SU-DHL-6 (cell line): ENCODE data around the gene PDE6H.

Source experiments
- H2AFZ ChIP-seq: fragments of 200-600 bp; sonication (generic); 2 replicates; pipeline ENCODE4 v1.6.1; 2014; ENCODE audit warnings: low read depth, mild to moderate bottlenecking, moderate library complexity, mixed read lengths, antibody characterized with exemption, low read length; ENCODE audit not compliant: severe bottlenecking
- H3F3A ChIP-seq: fragments of 200-600 bp; shearing (Covaris generic); 2 replicates; pipeline ENCODE4 v1.6.0; 2016; ENCODE audit warnings: antibody characterized with exemption, mild to moderate bottlenecking; ENCODE audit not compliant: insufficient read depth
- H3K27ac ChIP-seq: fragments of 200-600 bp; sonication (generic); 2 replicates; pipeline ENCODE4 v1.5.1; 2016; ENCODE audit warnings: low read depth, mild to moderate bottlenecking, low read length, moderate library complexity, mixed read lengths
- H3K27me3 ChIP-seq: fragments of 200-600 bp; sonication (generic), shearing (Covaris generic); 2 replicates; pipeline ENCODE4 v1.6.0; 2014; ENCODE audit warnings: mild to moderate bottlenecking, low read length
- H3K36me3 ChIP-seq: fragments of 200-600 bp; sonication (generic); 2 replicates; pipeline ENCODE4 v1.6.1; 2014; ENCODE audit warnings: mild to moderate bottlenecking, low read length, mixed read lengths
- H3K4me2 ChIP-seq: fragments of 300-600, 200-600 bp; shearing (Covaris generic), sonication (generic); 2 replicates; pipeline ENCODE4 v1.6.0; 2014; ENCODE audit warnings: low read length, low read depth, mild to moderate bottlenecking; ENCODE audit not compliant: poor library complexity, severe bottlenecking
- H3K4me3 ChIP-seq: fragments of 200-600 bp; sonication (generic); 2 replicates; pipeline ENCODE4 v1.5.1; 2014; ENCODE audit warnings: antibody characterized with exemption, low read length, mild to moderate bottlenecking, mixed read lengths; ENCODE audit not compliant: insufficient read depth, poor library complexity, severe bottlenecking
- H3K79me2 ChIP-seq: fragments of 200-600 bp; sonication (generic); 2 replicates; pipeline ENCODE4 v1.6.1; 2014; ENCODE audit warnings: mild to moderate bottlenecking, low read length, moderate library complexity; ENCODE audit not compliant: insufficient read depth
- H3K9ac ChIP-seq: fragments of 200-600 bp; sonication (generic); 2 replicates; pipeline ENCODE4 v1.7.0; 2014; ENCODE audit warnings: mild to moderate bottlenecking, low read length
- H3K9me2 ChIP-seq: fragments of 200-600 bp; sonication (generic); replicated peaks from 2 replicates; pipeline ENCODE4 v1.6.1; 2014; ENCODE audit warnings: low read length; ENCODE audit not compliant: insufficient read depth
- H3K9me3 ChIP-seq: fragments of 200-600 bp; sonication (generic); 2 replicates; pipeline ENCODE4 v1.6.1; 2014; ENCODE audit warnings: low read length, mixed read lengths; ENCODE audit not compliant: insufficient read depth
- H4K20me1 ChIP-seq: fragments of 200-600 bp; sonication (generic); 2 replicates; pipeline ENCODE4 v1.6.1; 2014; ENCODE audit warnings: low read depth, mild to moderate bottlenecking, antibody characterized with exemption, low read length, moderate library complexity, mixed read lengths
- EZH2phosphoT487 ChIP-seq: fragments of 200-600 bp; sonication (generic), shearing (Covaris generic); conservative IDR thresholded peaks from 2 replicates; pipeline ENCODE4 v1.6.1; 2018; ENCODE audit warnings: mild to moderate bottlenecking, antibody characterized with exemption, low read length, moderate library complexity, mixed read lengths
- TF ChIP-seq, protein P1 (sequence below): fragments of 200-600 bp; sonication (generic); IDR thresholded peaks from one replicate; pipeline ENCODE4 v1.5.1; 2017; ENCODE audit warnings: antibody characterized with exemption, mild to moderate bottlenecking, low read length, moderate library complexity; ENCODE audit not compliant: insufficient read depth, poor library complexity, severe bottlenecking

PDE6H gene

DNA sequence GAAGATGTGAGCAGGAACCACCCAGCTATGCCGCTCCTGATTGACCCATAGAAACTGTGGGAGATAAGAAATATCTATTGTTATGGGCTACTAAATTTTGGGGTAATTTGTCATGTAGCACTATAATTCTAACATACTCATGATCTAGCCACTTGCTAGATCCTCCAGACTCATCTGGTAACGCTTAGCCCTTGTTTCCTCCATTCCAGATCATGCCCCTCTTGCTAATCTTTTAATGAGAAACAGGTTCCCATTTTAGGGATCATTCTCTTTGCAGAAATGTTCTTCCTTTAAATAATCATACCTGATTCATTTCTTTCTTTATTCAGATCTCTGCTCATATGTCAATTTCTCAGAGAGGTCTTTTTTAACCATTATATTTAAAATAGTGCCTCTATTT lies 7.6 kb upstream of the PDE6H start:
- Histone ChIP-seq H3K9me2 (no peaks in the 10 kb centered on the region), H3K27ac (no peak overlapping the region), H3K79me2 (peaks cover 12% of the 10 kb centered on the region), H3K4me2 (no peak overlapping the region), H4K20me1 (no peaks in the 10 kb centered on the region), H3F3A (peaks cover 22% of the 10 kb centered on the region), H3K27me3 (no peaks in the 10 kb centered on the region), H3K9me3 (no peaks in the 10 kb centered on the region), H3K36me3 (no peaks in the 10 kb centered on the region), H3K9ac (no peak overlapping the region), H2AFZ (no peak overlapping the region), H3K4me3 (no peak overlapping the region)
- TF ChIP-seq, protein P1, sequence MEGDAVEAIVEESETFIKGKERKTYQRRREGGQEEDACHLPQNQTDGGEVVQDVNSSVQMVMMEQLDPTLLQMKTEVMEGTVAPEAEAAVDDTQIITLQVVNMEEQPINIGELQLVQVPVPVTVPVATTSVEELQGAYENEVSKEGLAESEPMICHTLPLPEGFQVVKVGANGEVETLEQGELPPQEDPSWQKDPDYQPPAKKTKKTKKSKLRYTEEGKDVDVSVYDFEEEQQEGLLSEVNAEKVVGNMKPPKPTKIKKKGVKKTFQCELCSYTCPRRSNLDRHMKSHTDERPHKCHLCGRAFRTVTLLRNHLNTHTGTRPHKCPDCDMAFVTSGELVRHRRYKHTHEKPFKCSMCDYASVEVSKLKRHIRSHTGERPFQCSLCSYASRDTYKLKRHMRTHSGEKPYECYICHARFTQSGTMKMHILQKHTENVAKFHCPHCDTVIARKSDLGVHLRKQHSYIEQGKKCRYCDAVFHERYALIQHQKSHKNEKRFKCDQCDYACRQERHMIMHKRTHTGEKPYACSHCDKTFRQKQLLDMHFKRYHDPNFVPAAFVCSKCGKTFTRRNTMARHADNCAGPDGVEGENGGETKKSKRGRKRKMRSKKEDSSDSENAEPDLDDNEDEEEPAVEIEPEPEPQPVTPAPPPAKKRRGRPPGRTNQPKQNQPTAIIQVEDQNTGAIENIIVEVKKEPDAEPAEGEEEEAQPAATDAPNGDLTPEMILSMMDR: no peak
- no peak for TF ChIP-seq EZH2phosphoT487

DNA sequence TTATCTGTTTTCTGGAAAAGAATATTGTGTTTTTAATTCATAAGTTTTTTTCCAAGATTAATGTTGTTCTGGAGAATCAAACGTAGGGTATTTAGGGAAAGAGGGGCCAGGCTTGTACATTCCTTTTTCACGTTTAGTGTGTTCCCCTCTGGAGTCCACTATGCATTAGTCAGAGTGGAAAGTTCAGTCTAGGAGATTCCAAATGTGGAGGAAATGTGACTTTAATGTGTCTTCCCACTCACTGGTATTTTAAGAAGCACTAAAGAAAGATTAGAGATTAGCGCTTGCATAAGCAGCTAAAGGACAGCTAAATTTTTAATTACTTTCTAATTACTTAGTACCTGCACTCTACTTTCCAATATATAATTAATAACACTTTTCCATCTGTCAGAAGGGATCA lies 4.4 kb upstream of the PDE6H start:
- no peak overlapping the region for H3K9ac ChIP-seq
- no peaks in the 10 kb centered on the region for H3K9me2 ChIP-seq
- no peaks in the 10 kb centered on the region for H3F3A ChIP-seq
- no peak overlapping the region for H2AFZ ChIP-seq
- H3K27ac ChIP-seq: no peak overlapping the region
- no peaks in the 10 kb centered on the region for H3K79me2 ChIP-seq
- no peak for TF ChIP-seq EZH2phosphoT487
- TF ChIP-seq, protein P1: no peak
- no peaks in the 10 kb centered on the region for H3K9me3 ChIP-seq
- no peaks in the 10 kb centered on the region for H3K36me3 ChIP-seq
- H3K4me2 ChIP-seq: no peak overlapping the region
- no peaks in the 10 kb centered on the region for H3K27me3 ChIP-seq
- H4K20me1 ChIP-seq: no peaks in the 10 kb centered on the region
- no peak overlapping the region for H3K4me3 ChIP-seq

DNA sequence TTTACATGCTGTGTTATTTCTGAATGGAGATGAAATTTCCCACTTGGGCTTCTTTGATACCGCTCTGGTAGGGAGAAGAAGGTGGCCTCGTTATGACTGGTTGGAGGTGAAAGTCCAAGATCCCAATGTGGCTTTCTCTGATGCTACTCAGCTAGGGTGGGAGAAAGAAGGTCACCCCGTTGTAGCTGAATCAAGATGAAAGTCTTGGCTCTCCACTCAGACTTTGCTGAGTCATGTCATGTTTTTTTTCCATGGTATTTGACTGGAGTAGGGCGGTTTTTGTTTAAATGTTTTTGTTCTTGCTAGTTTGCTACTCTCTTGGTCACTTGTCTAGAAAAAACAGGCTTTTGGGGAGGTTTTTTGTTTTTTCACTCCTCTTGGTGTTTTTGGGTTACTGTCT lies 2.4 kb upstream of the PDE6H start:
- H3K79me2 ChIP-seq: no peaks in the 10 kb centered on the region
- H4K20me1 ChIP-seq: no peaks in the 10 kb centered on the region
- no peaks in the 10 kb centered on the region for H3K9me3 ChIP-seq
- H3K27me3 ChIP-seq: no peaks in the 10 kb centered on the region
- no peaks in the 10 kb centered on the region for H3K36me3 ChIP-seq
- H3K9ac ChIP-seq: no peak overlapping the region
- H3F3A ChIP-seq: no peaks in the 10 kb centered on the region
- H3K4me3 ChIP-seq: no peak overlapping the region
- TF ChIP-seq EZH2phosphoT487: no peak
- TF ChIP-seq, protein P1: no peak
- no peaks in the 10 kb centered on the region for H3K9me2 ChIP-seq
- no peak overlapping the region for H3K4me2 ChIP-seq
- H3K27ac ChIP-seq: no peak overlapping the region
- no peak overlapping the region for H2AFZ ChIP-seq
